Islet of Langerhans (tissue), 1 donor: ENCODE results near the gene DCUN1D4.
"Not testable (repeated sequence)": the region's sequence is repeated elsewhere in the genome, so short reads cannot be mapped to it uniquely, and the experiment has no call there.

ENCODE experiments used
- FAIRE-seq: peaks from one replicate; lab custom pipeline; 2011; peaks lifted over from hg19 to GRCh38; lab: Jason Lieb, UNC

The DCUN1D4 gene

GRCh38 chr4:51855270-51855669 lies 12.3 kb downstream of the DCUN1D4 start:
- FAIRE-seq, result no peak

- no peak for FAIRE-seq
These were observed 12.8 kb downstream of the DCUN1D4 start for GRCh38 chr4:51855751-51856150.

GRCh38 chr4:51858605-51859202 lies 15.8 kb downstream of the DCUN1D4 start:
- FAIRE-seq, result no peak

GRCh38 chr4:51859476-51860031 lies 16.6 kb downstream of the DCUN1D4 start:
- peak; percentile 60 for FAIRE-seq

- FAIRE-seq, result no peak
These were observed 19.2 kb downstream of the DCUN1D4 start for GRCh38 chr4:51862199-51862598.

GRCh38 chr4:51862781-51863180 lies 19.8 kb downstream of the DCUN1D4 start:
- no peak for FAIRE-seq

GRCh38 chr4:51865717-51866116 lies 22.8 kb downstream of the DCUN1D4 start:
- no peak for FAIRE-seq

GRCh38 chr4:51866835-51867234 lies 23.9 kb downstream of the DCUN1D4 start:
- FAIRE-seq, result no peak

- no peak for FAIRE-seq
These were observed 24.9 kb downstream of the DCUN1D4 start for GRCh38 chr4:51867689-51868448.

- FAIRE-seq, result no peak
These were observed 25.5 kb downstream of the DCUN1D4 start for GRCh38 chr4:51868449-51868847.

GRCh38 chr4:51870441-51871188 lies 27.7 kb downstream of the DCUN1D4 start:
- no peak for FAIRE-seq

GRCh38 chr4:51872283-51872997 lies 29.5 kb downstream of the DCUN1D4 start:
- FAIRE-seq, result no peak

- no peak for FAIRE-seq
These were observed 31.6 kb downstream of the DCUN1D4 start for GRCh38 chr4:51874551-51874950.

GRCh38 chr4:51878431-51878830 lies 35.5 kb downstream of the DCUN1D4 start:
- FAIRE-seq, result no peak

- no peak for FAIRE-seq
These were observed 37.3 kb downstream of the DCUN1D4 start for GRCh38 chr4:51880016-51880915.

- FAIRE-seq, result no peak
These were observed 41.1 kb downstream of the DCUN1D4 start for GRCh38 chr4:51884055-51884454.

GRCh38 chr4:51884606-51885005 lies 41.7 kb downstream of the DCUN1D4 start:
- FAIRE-seq, result no peak

- FAIRE-seq, result peak; percentile 65
These were observed 42.4 kb downstream of the DCUN1D4 start for GRCh38 chr4:51885363-51885762.

- no peak for FAIRE-seq
These were observed 47.8 kb downstream of the DCUN1D4 start for GRCh38 chr4:51890760-51891159.

GRCh38 chr4:51893402-51893801 lies 50.4 kb downstream of the DCUN1D4 start:
- FAIRE-seq, result not testable (repeated sequence)

GRCh38 chr4:51894059-51894645 lies 51.2 kb downstream of the DCUN1D4 start:
- FAIRE-seq, result no peak
